Activated T-cell treated with anti-CD3 and anti-CD28 coated beads for 24 hours (primary cell): Measurements from ENCODE around the gene ANO8.
"Not testable (repeated sequence)": the region's sequence is repeated elsewhere in the genome, so short reads cannot be mapped to it uniquely, and the experiment has no call there.

ENCODE experiments used
- DNase-seq: peaks from one replicate; pipeline ENCODE4 v3.0.0-alpha.2; 2020; ENCODE audit warnings: low read depth

The ANO8 gene

GRCh38 chr19:17309198-17309964 lies 25.3 kb downstream of the ANO8 start, which contains the start of gene DDA1:
Gene DDA1 (plus strand): TSS chr19:17309563. CDS start chr19:17309655, 92 bp downstream.
- peak; percentile 99 for DNase-seq

DNA sequence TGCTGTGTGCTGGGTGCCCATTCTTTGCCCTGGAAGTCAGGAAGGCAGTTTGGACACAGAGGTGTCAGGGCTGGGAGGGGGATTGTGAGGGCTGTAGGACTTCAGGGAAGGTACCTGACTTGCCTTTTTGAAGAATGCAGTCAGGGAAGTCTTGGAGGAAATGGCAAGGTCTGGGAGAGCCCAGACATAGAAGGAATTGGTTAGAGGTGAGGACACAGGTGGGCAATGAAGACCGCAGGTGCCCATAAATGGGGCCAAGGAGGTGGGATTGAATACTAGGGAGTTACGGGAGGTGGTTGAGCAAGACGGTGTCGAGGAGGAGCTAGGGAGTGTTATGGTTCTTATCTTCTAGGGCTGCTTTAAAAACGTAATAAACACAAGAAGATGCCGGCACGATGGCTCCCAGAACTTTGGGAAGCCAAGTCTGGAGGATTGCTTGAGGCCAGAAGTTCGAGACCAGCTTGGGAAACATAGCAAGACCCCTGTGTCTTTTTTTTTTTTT lies 26.7 kb downstream of the ANO8 start:
- DNase-seq, result no peak

DNA sequence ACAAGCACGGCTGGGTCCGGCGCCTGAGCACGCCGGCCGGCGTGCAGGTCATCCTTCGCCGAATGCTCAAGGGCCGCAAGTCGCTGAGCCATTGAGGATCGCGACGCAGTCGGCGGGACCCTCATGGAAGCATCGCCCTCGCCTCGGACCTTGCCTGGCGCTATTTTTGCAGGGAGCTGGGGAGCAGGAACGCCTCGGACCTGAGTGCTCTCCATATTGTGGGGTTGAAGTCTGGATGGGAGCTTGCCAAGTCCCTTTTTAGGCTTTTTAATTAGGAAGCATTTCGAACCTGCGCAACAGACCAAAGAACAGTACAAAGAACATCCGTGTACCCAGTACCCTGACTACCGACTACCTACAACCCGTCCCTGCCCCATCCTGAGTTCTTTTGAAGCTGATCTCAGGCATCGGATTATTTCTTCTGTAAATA lies 28.4 kb downstream of the ANO8 start:
- DNase-seq, result no peak

- peak; percentile 91 for DNase-seq
Observed at GRCh38 chr19:17305517-17306284, 29.0 kb downstream of the ANO8 start, which contains the start of gene MRPL34. Gene MRPL34 (plus strand): TSS chr19:17305872. CDS start chr19:17305893, 21 bp downstream.

DNA sequence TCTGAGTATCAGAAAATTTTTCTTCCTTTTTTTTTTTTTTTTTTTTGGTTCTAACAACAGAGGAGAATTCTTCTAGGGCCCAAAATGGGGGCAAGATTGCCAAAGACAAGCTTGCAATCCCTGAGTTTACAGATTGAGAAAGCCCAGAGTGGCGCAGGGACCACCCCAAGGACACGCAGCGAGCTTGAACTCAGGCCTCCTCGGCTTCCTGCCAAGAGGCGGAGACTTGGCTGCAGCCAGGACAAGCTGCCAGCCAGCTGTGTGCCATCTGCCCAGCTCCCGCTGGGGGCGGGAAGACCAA lies 29.5 kb downstream of the ANO8 start:
- no peak for DNase-seq

- DNase-seq, result no peak
Observed at GRCh38 chr19:17304386-17305215, 30.1 kb downstream of the ANO8 start.

- no peak for DNase-seq
Observed at GRCh38 chr19:17303940-17304267, 30.8 kb downstream of the ANO8 start.

DNA sequence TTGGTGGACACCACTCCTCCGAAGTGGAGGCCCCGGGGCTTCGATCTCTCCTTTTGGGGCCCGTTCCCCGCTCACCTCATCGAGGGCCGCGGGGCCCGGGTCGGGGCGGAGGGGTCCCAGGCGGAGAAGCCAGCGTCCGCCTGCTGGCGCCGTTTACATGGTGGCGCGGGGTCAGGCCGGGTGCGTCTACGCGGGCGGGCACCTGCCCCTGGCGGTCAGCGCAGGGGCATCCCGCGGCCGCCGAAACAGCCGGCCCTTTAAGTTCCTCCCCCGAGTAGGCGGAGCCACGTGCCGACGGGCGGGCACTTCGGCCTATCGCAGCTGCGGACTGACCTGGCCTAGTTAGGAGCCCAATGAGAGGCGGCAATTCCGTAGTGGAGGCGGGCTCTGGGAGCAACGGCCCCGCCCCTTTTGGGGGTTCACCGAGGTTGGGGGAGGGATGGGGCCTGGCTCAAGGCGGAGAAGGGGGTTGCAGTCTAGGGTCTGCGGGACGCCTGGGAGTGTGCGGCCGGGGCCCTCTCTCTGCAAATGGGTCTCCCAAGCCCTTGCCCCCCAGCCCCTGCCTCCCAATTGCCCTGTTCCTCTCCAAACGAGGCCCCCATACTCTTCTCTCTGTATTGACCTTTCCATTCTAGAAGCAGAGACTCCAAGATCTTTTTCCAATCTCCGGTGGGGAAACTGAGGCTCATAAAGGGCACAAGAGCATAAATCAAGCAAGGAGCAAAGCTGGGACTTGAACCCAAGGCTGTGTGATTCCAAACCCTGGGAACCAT lies 31.3 kb downstream of the ANO8 start, which contains the start of gene ABHD8:
Gene ABHD8 (minus strand): TSS at position 259 of the 773 bp plus-strand sequence. CDS start 1,809 bp downstream, outside the sequence.
- DNase-seq, result peak; percentile 87

- no peak for DNase-seq
Observed at GRCh38 chr19:17302391-17303166, 32.1 kb downstream of the ANO8 start.

- DNase-seq, result no peak
Observed at GRCh38 chr19:17300992-17301619, 33.5 kb downstream of the ANO8 start.

DNA sequence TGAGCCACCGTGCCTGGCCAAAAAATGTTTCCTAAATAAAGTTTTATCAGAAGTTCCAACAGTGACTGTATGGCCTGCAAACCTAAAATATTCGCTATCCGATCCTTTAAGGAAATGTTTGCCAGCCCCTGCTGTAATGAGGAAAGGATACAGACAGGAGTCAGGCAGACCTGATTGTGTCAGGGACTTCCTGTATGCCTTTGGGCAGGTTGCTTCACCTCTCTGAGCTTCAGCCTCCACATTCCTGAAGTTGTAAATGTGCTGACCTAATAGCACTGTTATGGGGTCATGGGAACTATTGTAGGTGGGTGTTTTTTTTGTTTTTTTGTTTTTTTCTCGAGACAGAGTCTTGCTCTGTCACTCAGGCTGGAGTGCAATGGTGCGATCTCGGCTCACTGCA lies 37.7 kb downstream of the ANO8 start:
- DNase-seq, result no peak

DNA sequence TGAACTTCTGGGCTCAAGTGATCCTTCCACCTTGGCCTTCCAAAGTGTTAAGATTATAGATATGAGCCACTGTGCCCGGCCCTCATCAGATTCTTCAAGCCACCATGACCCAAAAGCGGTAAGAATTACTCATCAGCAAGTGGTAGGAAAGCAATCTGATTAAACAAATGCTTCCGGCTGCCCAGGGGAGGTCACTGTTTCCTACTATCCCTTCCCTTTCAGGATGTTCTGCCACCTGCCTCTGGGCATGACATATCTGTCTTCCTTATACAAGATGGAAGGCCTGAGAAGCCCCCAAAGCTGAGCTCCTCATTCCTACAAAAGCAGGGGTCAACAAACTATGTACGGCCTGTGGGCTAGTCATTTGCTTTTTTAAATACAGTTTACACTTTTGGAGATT lies 38.4 kb downstream of the ANO8 start:
- no peak for DNase-seq

DNA sequence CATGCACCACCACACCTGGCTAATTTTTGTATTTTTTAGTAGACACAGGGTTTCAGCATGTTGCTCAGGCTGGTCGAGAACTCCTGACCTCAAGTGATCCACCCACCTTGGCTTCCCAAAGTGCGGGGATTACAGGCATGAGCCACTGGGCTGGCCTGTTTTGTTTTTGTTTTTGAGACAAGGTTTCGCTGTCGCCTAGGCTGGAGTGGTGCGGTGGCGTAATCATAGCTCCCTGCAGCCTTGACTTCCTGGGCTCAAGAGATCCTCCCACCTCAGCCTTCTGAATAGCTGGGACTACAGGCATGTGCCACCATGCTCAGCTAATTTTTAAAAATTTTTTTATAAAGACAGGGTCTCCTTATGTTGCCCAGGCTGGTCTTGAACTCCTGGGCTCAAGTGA lies 39.1 kb downstream of the ANO8 start:
- DNase-seq, result not testable (repeated sequence)

DNA sequence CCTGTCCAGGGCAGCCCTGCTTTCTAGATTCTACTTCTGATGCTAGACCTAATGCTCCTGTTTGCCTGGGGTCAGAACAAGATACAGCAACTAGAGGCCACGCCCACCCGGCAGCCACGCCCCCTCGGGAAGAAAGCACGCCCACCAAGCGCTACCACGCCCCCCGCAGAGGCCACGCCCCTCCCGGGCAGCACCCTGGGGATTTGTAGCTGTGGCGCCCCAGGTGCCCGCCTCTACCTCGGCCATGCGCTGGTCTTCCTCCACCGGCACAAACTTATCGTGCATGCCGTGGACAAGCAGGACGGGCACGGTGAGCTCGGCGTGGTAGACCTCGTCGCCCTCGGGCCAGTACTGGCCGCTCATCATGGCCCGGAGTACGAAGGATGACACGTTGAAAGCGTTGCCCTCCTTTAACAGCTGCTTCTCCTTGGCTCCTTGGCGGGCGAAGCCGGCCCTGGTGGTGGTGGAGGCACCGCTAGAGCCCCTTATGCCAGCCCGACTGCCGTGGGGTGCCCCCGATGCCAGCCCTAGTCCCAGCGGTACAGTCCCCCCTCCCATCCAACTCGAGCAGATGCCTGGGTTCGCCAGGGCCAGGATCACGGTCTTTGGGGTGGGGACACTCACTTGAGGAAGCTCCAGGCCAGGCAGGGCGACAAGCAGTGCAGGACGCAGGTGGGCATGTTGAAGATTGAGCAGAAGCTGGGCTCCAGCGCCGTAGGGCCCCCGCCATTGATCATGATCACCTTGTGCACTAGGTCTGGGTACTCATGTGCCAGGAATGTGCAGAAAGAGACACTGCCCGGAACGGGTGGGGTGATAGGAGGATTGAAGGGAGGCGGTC lies 40.4 kb downstream of the ANO8 start:
- DNase-seq, result no peak

DNA sequence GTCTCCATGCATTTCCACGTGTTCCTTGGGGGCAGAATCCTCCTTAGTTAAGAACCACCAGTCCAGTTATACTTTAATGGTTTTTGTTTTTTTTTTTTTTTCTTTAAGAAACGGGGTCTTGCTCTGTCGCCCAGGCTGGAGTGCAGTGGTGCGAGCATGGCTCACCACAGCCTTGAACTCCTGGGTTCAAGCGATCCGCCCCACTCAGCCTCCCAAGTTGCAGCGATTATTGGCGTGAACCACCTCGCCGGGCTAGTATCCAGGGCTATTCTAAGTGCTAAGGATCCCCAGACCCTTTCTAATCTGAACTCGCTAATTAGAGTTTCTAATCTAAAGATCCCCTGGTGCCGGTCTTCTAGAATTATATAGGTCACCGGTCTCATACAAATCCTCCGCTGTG lies 41.0 kb downstream of the ANO8 start:
- no peak for DNase-seq

- peak; percentile 75 for DNase-seq
Observed at GRCh38 chr19:17292301-17293074, 42.2 kb downstream of the ANO8 start.

GRCh38 chr19:17289489-17289888 lies 45.2 kb downstream of the ANO8 start:
- DNase-seq, result peak; percentile 57

- no peak for DNase-seq
Observed at GRCh38 chr19:17286752-17287151, 47.9 kb downstream of the ANO8 start.
